HG02884 (cell line): ENCODE data around the gene THAP4.

ENCODE experiments used
- ATAC-seq: cut with Tn5 transposase; IDR thresholded peaks from one replicate; pipeline ENCODE4 v1.9.1; 2021; ENCODE audit warnings: mild to moderate bottlenecking, moderate library complexity; ENCODE audit not compliant: unreplicated experiment

THAP4 gene

GRCh38 chr2:241551998-241552737 is 84.8 kb downstream of the THAP4 start:
- no peak for ATAC-seq

- ATAC-seq = no peak
Observed at GRCh38 chr2:241551599-241551997, 85.4 kb downstream of the THAP4 start.

- ATAC-seq = no peak
Observed at GRCh38 chr2:241550616-241551580, 86.1 kb downstream of the THAP4 start.

GRCh38 chr2:241548451-241548835 is 88.5 kb downstream of the THAP4 start:
- ATAC-seq = no peak

- ATAC-seq = no peak
Observed at GRCh38 chr2:241547781-241548450, 89.0 kb downstream of the THAP4 start.

GRCh38 chr2:241546771-241547498 is 90.0 kb downstream of the THAP4 start:
- no peak for ATAC-seq

GRCh38 chr2:241545523-241546473 is 91.2 kb downstream of the THAP4 start:
- ATAC-seq = no peak

- ATAC-seq = no peak
Observed at GRCh38 chr2:241545106-241545505, 91.9 kb downstream of the THAP4 start.

GRCh38 chr2:241542278-241542605 is 94.7 kb downstream of the THAP4 start:
- ATAC-seq = no peak

GRCh38 chr2:241541564-241542277 is 95.2 kb downstream of the THAP4 start:
- ATAC-seq = no peak

- ATAC-seq = no peak
Observed at GRCh38 chr2:241540771-241541561, 96.0 kb downstream of the THAP4 start.

- no peak for ATAC-seq
Observed at GRCh38 chr2:241540401-241540770, 96.6 kb downstream of the THAP4 start.

- no peak for ATAC-seq
Observed at GRCh38 chr2:241539616-241540374, 97.2 kb downstream of the THAP4 start.

- ATAC-seq = no peak
Observed at GRCh38 chr2:241538838-241539615, 97.9 kb downstream of the THAP4 start.

GRCh38 chr2:241535871-241536655 is 100.9 kb downstream of the THAP4 start:
- ATAC-seq = no peak
